CD1c-positive myeloid dendritic cell (primary cell): ENCODE results near the gene ZNF592.

Experiments
- DNase-seq: peaks from one replicate; pipeline ENCODE4 v3.0.0-alpha.2; 2016; ENCODE audit errors: extremely low spot score

Gene ZNF592

DNA sequence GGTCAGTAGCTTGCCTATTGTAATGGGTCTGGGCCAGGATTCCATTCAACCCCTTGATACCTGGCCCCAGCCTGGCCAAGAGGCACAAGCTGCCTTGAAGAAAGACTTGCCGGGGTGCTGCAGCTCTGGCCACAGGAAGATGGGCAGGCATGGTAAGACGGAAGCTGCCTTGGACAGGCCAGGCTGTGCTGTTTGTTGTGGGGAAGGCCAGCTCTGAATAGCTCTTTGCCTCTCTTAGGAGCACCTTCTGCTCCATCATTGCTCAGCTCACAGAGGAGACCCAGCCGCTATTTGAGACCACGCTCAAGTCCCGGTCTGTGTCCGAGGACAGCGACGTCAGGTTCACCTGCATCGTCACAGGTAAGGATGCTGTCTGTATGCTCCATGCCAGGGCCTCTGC, 78.9 kb downstream of the ZNF592 start:
- no peak for DNase-seq

DNA sequence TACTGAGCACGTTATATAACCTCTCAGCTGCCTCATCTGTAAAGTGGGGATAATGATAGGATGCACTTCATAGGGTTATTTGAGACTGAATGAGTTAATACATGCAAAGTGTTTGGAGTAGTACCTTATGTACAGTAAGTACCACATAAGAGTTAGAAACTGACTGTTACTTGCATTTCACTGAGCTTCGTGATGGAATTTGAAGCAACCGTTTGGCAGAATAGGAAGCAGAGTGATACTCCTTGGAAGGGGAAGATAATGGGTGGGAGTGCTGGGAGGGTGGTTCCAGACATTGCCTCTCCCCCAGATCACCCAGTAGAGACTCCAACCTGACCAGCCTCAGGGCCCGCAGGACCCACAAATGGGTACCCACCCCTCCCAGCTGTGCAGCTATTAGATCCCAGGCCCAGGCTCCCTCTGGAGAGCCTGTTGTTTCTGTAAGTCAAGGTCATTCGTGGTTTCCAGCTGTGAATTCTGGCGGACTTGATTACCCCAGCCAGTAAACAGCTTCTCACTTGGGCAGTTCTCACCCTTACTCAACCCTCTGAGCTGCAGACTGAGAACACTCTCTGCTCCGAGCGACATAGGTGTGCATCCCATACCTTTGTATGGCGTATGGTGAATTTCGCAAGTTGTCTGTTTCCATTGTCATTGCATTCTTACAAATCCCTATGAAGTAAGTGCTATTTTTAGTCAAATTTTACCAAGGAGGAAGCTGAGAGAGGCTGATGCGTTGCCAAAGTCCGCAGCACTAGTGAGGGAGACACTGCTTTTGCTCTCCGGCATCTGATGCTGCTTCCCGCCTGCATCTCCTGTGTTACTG, 79.9 kb downstream of the ZNF592 start:
- DNase-seq: no peak

GRCh38 chr15:84829428-84829827, 81.0 kb downstream of the ZNF592 start:
- DNase-seq: no peak

GRCh38 chr15:84830036-84830435, 81.6 kb downstream of the ZNF592 start:
- DNase-seq: no peak

- no peak for DNase-seq
Observed at GRCh38 chr15:84831028-84831427, 82.6 kb downstream of the ZNF592 start.

DNA sequence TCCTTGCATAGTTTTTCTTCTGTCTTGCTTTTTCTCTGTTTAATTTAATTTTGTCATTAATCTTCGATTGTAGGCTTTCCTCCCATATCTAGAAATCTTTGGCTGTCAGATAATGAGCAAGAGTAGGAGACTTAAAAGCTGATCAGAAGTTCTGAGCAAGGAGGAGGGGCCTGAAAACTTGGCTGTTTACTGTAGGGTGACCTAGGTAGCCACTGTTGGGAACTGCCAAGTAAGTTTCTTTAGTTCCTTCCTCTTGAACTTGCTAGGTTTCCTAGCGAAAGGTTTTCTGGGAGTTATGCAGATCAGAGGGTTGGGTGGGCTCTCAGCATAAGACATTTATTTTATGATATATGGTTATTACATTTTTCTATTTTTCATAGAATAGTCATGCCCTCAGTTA, 83.2 kb downstream of the ZNF592 start:
- DNase-seq: no peak

DNA sequence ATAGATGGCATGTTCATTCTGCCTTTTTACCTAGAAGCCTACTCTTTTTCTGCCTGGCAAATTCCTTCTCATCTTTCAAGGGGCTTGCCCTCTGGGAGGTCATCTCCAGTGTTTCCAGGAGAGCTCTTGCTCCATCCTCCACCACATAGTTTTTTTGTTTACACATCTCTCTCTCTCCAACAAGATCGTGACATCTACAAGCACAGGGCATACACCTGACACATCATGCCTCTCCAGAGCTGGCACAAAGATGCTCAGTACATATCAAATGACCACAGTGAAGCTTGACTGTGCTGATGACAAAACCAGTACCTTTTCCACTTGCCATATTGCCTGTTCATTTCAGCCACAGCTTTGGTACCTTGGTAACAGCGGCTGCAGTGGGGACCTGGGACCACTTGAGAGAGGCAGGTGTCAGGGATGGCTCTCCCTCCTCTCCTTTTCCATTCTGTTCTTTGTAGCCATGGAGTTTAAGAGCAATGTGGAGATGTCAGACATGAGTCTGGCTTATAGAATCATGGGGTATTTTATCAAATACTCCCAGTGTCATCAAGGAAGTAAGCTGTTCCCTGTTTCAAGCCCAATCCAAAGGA, 84.2 kb downstream of the ZNF592 start:
- no peak for DNase-seq

GRCh38 chr15:84833447-84834228, 85.2 kb downstream of the ZNF592 start:
- peak; percentile 11 for DNase-seq

DNA sequence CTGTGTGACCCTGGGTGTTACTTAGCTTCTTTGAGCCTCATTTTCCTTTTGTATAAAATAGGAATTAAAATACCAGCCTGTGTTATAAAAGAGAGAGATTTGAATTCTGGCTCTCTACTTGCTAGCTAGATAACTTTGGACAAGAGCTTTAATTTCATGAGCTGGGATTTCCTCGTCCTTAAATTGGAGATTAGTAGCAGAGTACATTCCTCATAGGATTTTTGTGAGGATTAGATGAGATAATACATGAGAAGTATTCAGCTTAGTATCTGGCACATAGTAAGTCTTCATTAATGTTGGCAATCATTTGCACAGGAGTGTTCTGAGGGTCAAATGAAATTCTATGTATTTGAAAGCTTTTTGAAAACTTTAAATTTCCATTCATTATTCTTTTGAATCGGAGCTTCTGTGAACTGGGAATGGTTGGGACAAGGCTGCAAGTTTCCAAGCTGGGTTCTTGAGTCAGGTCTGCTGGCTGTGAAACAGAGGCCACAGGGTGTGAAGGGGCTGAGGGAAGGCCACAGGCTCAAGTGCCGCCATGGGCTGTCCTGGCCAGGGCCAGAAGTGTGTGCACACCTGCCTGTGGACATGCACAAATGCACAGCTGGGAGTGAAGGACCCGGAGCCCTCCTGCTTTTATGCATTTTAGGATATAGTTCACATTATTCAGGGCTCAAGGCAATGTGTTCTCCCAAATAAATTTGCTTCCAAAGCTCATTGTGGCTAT, 86.0 kb downstream of the ZNF592 start:
- no peak for DNase-seq

DNA sequence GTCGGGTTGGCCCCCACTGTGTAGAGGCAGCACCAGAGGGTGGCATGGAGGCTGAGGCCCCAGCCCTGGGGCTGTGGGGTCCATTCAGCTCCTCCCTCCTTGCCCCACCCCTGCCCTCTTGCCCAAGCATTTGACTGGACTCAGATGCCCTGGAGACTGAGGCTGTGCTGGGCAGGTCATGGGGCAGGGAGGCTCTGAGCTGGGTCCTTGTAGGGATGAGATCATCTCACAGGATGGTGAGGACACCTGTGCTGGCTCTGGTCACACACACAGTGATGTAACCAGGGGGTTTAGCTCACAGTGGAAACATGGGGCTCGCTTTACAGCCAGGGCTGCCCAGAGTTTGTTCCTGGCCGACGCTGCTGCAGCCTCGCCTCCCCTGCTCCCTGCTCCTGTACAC, 86.6 kb downstream of the ZNF592 start:
- DNase-seq: no peak

- no peak for DNase-seq
Observed at GRCh38 chr15:84835661-84836337, 87.4 kb downstream of the ZNF592 start.

- peak; percentile 28 for DNase-seq
Observed at GRCh38 chr15:84836844-84837243, 88.5 kb downstream of the ZNF592 start.

DNA sequence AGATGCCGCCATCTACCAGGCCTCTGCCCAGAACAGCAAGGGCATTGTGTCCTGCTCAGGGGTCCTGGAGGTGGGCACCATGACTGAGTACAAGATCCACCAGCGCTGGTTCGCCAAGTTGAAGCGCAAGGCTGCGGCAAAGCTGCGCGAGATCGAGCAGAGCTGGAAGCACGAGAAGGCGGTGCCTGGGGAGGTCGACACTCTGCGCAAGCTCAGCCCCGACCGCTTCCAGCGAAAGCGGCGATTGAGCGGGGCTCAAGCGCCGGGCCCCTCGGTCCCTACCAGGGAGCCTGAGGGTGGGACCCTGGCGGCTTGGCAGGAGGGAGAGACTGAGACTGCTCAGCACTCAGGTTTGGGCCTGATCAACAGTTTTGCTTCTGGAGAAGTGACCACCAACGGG, 91.3 kb downstream of the ZNF592 start:
- no peak for DNase-seq

- no peak for DNase-seq
Observed at GRCh38 chr15:84840255-84840654, 91.9 kb downstream of the ZNF592 start.

- DNase-seq: peak; percentile 33
Observed at GRCh38 chr15:84840741-84841429, 92.5 kb downstream of the ZNF592 start.

GRCh38 chr15:84842781-84843180, 94.4 kb downstream of the ZNF592 start:
- no peak for DNase-seq

- DNase-seq: no peak
Observed at GRCh38 chr15:84844964-84845363, 96.6 kb downstream of the ZNF592 start.

GRCh38 chr15:84845631-84846030, 97.2 kb downstream of the ZNF592 start:
- DNase-seq: peak; percentile 38

DNA sequence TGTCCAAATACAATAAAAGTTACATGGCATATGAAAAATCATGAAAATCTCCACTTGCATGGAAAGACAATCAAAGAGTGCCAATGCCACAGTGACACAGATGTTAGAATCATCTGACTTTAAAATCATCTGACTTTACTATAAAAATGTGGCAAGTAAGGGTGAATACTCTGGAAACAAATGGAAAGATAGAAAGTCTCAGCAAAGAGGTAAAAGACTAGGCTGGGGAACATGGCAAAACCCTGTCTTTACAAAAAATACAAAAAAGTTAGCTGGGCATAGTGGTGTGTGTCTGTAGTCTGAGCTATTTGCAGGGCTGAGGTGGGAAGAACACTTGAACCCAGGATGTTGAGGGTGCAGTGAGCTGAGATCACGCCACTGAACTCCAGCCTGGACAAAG, 97.9 kb downstream of the ZNF592 start:
- no peak for DNase-seq

DNA sequence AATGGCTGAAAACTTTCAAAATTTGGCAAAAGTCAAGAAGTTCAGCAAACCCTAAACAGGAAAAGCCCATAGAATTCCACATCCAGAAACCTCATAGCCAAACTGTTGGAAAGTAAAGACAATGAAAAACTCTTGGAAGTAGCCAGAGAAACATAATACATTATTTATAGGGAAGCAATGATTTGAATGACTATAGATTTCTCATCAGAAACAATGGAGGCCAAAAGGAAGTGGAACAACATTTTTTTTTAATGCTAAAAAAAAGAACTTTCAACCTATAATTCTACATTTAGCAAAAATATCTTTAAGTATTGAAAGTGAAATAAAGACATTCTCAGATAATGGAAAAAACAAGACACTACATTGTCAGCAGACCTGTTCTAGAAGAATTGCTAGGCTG, 99.0 kb downstream of the ZNF592 start:
- no peak for DNase-seq

DNA sequence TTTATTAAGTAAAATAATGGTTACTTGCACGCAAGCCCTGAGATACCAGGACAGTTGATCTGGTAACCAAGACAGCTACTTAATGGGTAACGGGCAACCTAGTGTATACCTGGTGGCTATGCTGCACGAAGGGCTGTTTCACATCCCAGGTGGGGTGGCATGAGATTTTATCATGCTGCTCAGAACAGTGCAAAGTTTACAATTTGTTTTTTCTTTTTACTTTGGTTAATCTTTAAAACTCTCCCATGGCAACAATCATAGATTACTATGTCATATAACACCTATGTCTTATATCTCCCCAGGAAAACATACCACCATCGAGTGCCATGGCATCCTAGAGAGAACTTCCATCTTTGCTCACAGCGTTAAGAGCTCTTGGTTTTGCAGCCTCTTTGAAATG, 103.8 kb downstream of the ZNF592 start:
- no peak for DNase-seq
